Cardiac muscle cell (in vitro differentiated cells and primary cell): Measurements from ENCODE around the gene ARHGAP25. TPM values are rescaled to one million over a fixed set of nuclear protein-coding genes. Genes with fewer than 3 reads are reported as not detected.
A peak's percentile ranks its signal among the peaks of the same experiment; 100 is the strongest.

Experiments
- DNase-seq, 2 donors: peaks; one replicate each; pipeline versions ENCODE4 v3.0.0 to v3.0.0-alpha.2; 2010 to 2017; ENCODE audit warnings: low read depth in 1 of 2, low spot score in 1 of 2
- H3K27ac ChIP-seq: fragments of 200-600 bp; sonication (generic); 2 replicates; pipeline ENCODE4 v1.5.1; 2016
- H3K27me3 ChIP-seq: fragments of 200-600 bp; sonication (generic); 2 replicates; pipeline ENCODE4 v1.6.0; 2016; ENCODE audit warnings: control low read depth
- H3K36me3 ChIP-seq: fragments of 200-600 bp; sonication (generic); 2 replicates; pipeline ENCODE4 v1.5.1; 2016; ENCODE audit warnings: control low read depth
- H3K4me1 ChIP-seq: fragments of 200-600 bp; sonication (generic); 2 replicates; pipeline ENCODE4 v1.8.1; 2017; ENCODE audit warnings: low read depth, mild to moderate bottlenecking, mixed run types
- H3K4me3 ChIP-seq: fragments of 200-600 bp; sonication (generic); 2 replicates; pipeline ENCODE4 v1.5.1; 2016; ENCODE audit warnings: mild to moderate bottlenecking
- H3K9me3 ChIP-seq: fragments of 200-600 bp; sonication (generic); 2 replicates; pipeline ENCODE4 v1.5.1; 2017; ENCODE audit warnings: low read depth, mild to moderate bottlenecking, control low read depth
- polyA plus RNA-seq: library from polyadenylated mRNA; unstranded; fragments of >200 nt; fragmentation: Nextera tagmentation; extraction: Ambion mirVana; gene quantifications from 2 replicates; pipeline ENCODE4 v1.2.1, GENCODE V29; 2016
- total RNA-seq: library from RNA; depleted of rRNA; stranded (reverse); fragments of >200 nt; gene quantifications from 2 replicates; pipeline ENCODE4 v1.2.3, GENCODE V29; 2016
- TF ChIP-seq, protein P1 (sequence below): IDR thresholded peaks from 2 replicates; pipeline ENCODE4 v1.5.1; 2012; ENCODE audit warnings: low read depth, mild to moderate bottlenecking, low read length

The ARHGAP25 gene
- total and polyA plus RNA-seq, 2 experiments from 2014 or later = 3.9 to 7.7 TPM

DNA sequence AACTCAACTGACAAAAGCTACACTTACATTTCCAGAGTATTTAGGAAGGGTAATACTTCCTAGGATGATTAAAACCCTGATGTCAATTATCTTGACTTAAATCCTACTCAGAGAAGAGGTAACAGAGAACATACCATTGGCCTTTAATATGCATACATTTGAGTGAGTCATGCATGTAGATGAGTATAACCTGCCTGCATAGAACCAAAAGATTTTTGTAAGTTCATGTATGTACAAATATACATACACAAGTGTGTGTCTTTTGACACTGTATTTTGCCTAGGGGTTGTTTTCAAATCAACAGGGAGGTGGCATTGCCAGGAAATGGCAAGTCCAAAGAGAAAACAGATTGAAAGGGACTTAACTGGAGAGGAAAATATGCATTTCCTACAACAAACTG lies 130.5 kb downstream of the ARHGAP25 start:
- no peak overlapping the region for H3K4me3 ChIP-seq
- peaks cover 14% of the 10 kb centered on the region for H3K4me1 ChIP-seq
- TF ChIP-seq, protein P1, sequence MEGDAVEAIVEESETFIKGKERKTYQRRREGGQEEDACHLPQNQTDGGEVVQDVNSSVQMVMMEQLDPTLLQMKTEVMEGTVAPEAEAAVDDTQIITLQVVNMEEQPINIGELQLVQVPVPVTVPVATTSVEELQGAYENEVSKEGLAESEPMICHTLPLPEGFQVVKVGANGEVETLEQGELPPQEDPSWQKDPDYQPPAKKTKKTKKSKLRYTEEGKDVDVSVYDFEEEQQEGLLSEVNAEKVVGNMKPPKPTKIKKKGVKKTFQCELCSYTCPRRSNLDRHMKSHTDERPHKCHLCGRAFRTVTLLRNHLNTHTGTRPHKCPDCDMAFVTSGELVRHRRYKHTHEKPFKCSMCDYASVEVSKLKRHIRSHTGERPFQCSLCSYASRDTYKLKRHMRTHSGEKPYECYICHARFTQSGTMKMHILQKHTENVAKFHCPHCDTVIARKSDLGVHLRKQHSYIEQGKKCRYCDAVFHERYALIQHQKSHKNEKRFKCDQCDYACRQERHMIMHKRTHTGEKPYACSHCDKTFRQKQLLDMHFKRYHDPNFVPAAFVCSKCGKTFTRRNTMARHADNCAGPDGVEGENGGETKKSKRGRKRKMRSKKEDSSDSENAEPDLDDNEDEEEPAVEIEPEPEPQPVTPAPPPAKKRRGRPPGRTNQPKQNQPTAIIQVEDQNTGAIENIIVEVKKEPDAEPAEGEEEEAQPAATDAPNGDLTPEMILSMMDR = no peak
- no peak for DNase-seq
- peaks cover 19% of the 10 kb centered on the region for H3K27me3 ChIP-seq
- H3K9me3 ChIP-seq = no peaks in the 10 kb centered on the region
- H3K27ac ChIP-seq = no peak overlapping the region
- no peaks in the 10 kb centered on the region for H3K36me3 ChIP-seq

DNA sequence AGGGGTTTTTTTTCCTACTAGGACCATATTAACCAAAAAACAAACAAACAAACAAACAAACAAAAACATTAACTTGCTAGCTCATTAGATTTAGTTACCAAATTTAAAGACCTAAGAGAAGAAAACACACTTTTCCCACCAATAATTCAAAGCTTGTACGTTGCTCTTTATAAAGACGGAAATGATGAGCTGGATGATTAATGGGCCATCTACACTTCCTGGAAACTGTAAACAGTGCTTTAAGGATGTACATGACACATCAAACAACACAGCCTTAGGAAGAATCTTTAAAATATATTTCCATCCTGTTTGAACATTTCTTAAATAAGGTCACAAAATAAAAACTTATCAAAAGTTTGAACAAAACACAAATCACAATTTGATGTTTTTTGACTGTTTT lies 135.6 kb downstream of the ARHGAP25 start:
- Histone ChIP-seq H3K9me3 (no peaks in the 10 kb centered on the region), H3K27me3 (peaks cover under 1% of the 10 kb centered on the region), H3K4me1 (peaks cover 7% of the 10 kb centered on the region), H3K36me3 (no peaks in the 10 kb centered on the region), H3K27ac (no peak overlapping the region), H3K4me3 (no peak overlapping the region)
- peak in 1 of 2 donors; percentile 31 for DNase-seq
- TF ChIP-seq, protein P1 = no peak

DNA sequence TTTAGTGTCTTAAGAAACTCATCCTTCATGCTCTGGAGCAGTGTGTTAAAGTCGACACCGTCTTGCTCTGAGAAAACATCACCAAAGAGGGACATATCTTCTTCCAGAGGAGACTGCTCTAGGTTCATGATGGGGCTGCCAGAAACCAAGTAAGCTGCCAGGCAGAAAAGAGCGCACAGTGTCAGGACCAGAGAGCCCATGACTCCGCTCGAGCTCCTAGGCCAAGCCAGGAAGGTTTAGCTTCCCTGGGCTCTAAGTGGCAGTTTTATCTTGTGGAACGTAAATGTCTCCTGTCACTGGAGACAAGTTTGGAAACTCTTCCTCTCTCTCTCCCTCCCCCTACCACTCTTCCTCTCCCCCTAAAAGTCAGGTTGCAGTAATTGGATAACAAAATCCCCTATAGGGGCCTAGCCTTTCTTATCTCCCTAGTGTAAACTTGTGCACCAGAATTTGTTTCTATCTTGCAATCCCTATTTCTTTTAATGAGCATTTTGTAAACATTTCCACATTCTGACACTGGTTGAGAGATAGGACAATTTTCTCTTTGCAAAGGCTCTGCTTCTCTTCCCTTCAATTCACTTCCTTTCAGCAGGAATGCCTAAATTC lies 136.7 kb downstream of the ARHGAP25 start, which contains the start of gene BMP10:
TSS of gene BMP10 (minus strand) at position 239 of the 606 bp plus-strand sequence. CDS start at position 200, 39 bp downstream.
- Histone ChIP-seq H3K4me3 (no peak within 1 kb of the TSS), H3K36me3 (no peaks in the 10 kb centered on the region), H3K4me1 (peaks cover 7% of the 10 kb centered on the region), H3K27me3 (no peaks in the 10 kb centered on the region), H3K27ac (no peak within 1 kb of the TSS), H3K9me3 (no peaks in the 10 kb centered on the region)
- TF ChIP-seq, protein P1 = no peak
- no peak for DNase-seq

Other genes with a start within 250 kb of the ARHGAP25 start
- gene PROKR1, start 91.2 kb upstream of the ARHGAP25 start, total RNA-seq = 0.04 and 0.06 TPM in 2 replicates
- gene PROKR1, start 91.2 kb upstream of the ARHGAP25 start, polyA plus RNA-seq = not detected in 2 replicates
- 0.46 and 0.95 TPM in 2 replicates for gene BMP10, start 136.6 kb downstream of the ARHGAP25 start, total RNA-seq
- 0.35 and 1.2 TPM in 2 replicates for gene BMP10, start 136.6 kb downstream of the ARHGAP25 start, polyA plus RNA-seq
- not detected in 2 replicates for gene GKN2, start 218.1 kb downstream of the ARHGAP25 start, total RNA-seq
- not detected in 2 replicates for gene GKN2, start 218.1 kb downstream of the ARHGAP25 start, polyA plus RNA-seq
- gene GKN1, start 239.8 kb downstream of the ARHGAP25 start, total RNA-seq = not detected in 2 replicates
- not detected in 2 replicates for gene GKN1, start 239.8 kb downstream of the ARHGAP25 start, polyA plus RNA-seq